ENCODE measurements around the gene SIRT5.
A peak's percentile ranks its signal among the peaks of the same experiment; 100 is the strongest.

The SIRT5 gene

GRCh38 chr6:13641315-13641714, 66.9 kb downstream of the SIRT5 start (continued):
- no peak for TF ChIP-seq ZNF146 (tag by site-specific recombination; IDR thresholded peaks at IDR 0.05)
- TF ChIP-seq OSR2 (tag by site-specific recombination; IDR thresholded peaks at IDR 0.05): no peak

DNA sequence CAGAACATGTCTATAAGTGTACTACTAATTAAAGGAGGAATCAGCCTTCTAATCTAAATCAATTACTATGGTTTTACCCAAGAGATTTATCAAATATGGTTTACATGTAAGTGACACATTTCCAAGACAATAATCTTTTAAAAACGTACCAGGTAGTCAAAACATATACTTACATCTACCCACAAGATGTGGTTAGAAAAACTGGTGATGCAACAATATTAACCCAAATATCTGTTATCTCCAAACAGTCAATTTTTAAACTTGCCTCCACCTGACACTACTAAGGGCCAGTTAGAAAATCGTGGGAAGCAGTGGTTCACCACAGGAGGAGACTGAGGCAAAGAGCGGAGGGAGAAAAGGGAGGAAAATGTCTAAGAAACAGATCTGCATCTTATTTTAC, 68.7 kb downstream of the SIRT5 start:
- no peak overlapping the region for H3K27ac ChIP-seq (ENCODE audit: extremely low read depth, low read depth, low read length)
- POLR2A ChIA-PET: no interaction called here
- H3K4me3 ChIP-seq (ENCODE audit: low read depth, low read length): no peak overlapping the region
- H3K9me3 ChIP-seq (ENCODE audit: control insufficient read depth, insufficient read depth, low read depth, low read length): no peaks in the 10 kb centered on the region
- no peaks in the 10 kb centered on the region for H3K4me1 ChIP-seq (ENCODE audit: control insufficient read depth, insufficient read depth, low read length)
- CTCF ChIA-PET: interaction anchor here (0.8 kb wide), 1 partner anchor 185 kb away, joined by 3 read pairs; no protein-coding TSS in a partner anchor
- TF ChIP-seq SP3 (tag by site-specific recombination; IDR thresholded peaks at IDR 0.05): no peak
- TF ChIP-seq, protein P1, sequence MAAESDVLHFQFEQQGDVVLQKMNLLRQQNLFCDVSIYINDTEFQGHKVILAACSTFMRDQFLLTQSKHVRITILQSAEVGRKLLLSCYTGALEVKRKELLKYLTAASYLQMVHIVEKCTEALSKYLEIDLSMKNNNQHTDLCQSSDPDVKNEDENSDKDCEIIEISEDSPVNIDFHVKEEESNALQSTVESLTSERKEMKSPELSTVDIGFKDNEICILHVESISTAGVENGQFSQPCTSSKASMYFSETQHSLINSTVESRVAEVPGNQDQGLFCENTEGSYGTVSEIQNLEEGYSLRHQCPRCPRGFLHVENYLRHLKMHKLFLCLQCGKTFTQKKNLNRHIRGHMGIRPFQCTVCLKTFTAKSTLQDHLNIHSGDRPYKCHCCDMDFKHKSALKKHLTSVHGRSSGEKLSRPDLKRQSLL (tag by site-specific recombination; IDR thresholded peaks at IDR 0.05): no peak
- TF ChIP-seq HOXA7 (CRISPR knock-in tag; IDR thresholded peaks at IDR 0.05; ENCODE audit: borderline replicate concordance): no peak
- peaks cover 15 to 30% of the 10 kb centered on the region in 2 experiments for H3K36me3 ChIP-seq (ENCODE audit: control insufficient read depth in 2 of 2, insufficient read depth in 1 of 2, low read length in 2 of 2)

DNA sequence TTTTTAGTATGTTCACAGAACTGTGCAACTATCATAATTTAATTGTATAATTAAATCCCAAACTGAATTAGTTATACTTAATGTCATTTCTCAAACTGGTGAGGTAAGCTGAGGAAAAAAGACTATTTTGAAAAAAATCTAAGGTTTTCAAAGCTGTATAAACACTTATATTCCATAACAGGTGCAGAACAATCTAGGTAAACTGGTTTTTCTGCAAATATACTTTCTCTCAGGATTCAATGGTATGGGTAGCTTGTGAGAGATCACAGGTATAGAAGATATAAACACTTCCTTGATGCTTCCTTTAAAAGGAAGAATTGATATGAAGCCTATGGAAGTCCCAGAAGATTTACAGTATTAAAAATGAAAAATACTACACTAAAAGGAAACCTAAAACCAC, 74.4 kb downstream of the SIRT5 start:
- Histone ChIP-seq H3K27ac (ENCODE audit: extremely low read depth, low read depth, low read length) (no peak overlapping the region), H3K4me3 (ENCODE audit: low read depth, low read length) (no peak overlapping the region), H3K9me3 (ENCODE audit: control insufficient read depth, insufficient read depth, low read depth, low read length) (no peaks in the 10 kb centered on the region), H3K4me1 (ENCODE audit: control insufficient read depth, insufficient read depth, low read length) (peaks cover 6% of the 10 kb centered on the region; the same call in 1 of the 2 replicates), H3K36me3 (ENCODE audit: control insufficient read depth in 2 of 2, insufficient read depth in 1 of 2, low read length in 2 of 2) (peaks cover 3 to 10% of the 10 kb centered on the region in 2 experiments; a peak in 2 of 3 replicates)
- TF ChIP-seq ZNF596 (tag by site-specific recombination; IDR thresholded peaks at IDR 0.05) (no peak), ZNF585B (tag by site-specific recombination; IDR thresholded peaks at IDR 0.05) (no peak), ZNF600 (tag by site-specific recombination; IDR thresholded peaks at IDR 0.05) (peak; percentile 61)
- ChIA-PET POLR2A (no interaction called here), CTCF (interaction anchor here (0.6 to 1.3 kb wide), 2 partner anchors 34 to 62 kb away, joined by 3 to 4 read pairs; partner anchors contain the start of gene NOL7)

- Histone ChIP-seq H3K4me1 (ENCODE audit: control insufficient read depth, insufficient read depth, low read length) (peaks cover 10% of the 10 kb centered on the region; the same call in 1 of the 2 replicates), H3K9me3 (ENCODE audit: control insufficient read depth, insufficient read depth, low read depth, low read length) (no peaks in the 10 kb centered on the region), H3K36me3 (ENCODE audit: control insufficient read depth in 2 of 2, insufficient read depth in 1 of 2, low read length in 2 of 2) (peaks cover 0 to 10% of the 10 kb centered on the region in 2 experiments; a peak in 2 of 3 replicates), H3K27ac (ENCODE audit: extremely low read depth, low read depth, low read length) (no peak overlapping the region), H3K4me3 (ENCODE audit: low read depth, low read length) (no peak overlapping the region)
- CTCF ChIA-PET: interaction anchor here (0.6 to 1.3 kb wide), 3 partner anchors 34 to 374 kb away, joined by 3 to 4 read pairs (median 3); partner anchors contain the start of gene NOL7
- TF ChIP-seq ZNF530 (tag by site-specific recombination; IDR thresholded peaks at IDR 0.05; ENCODE audit: low read depth): no peak
- TF ChIP-seq ZNF26 (tag by site-specific recombination; IDR thresholded peaks at IDR 0.05): no peak
- no peak for TF ChIP-seq ZNF768 (tag by site-specific recombination; IDR thresholded peaks at IDR 0.05)
- no peak for TF ChIP-seq KLF9 (tag by site-specific recombination; IDR thresholded peaks at IDR 0.05; ENCODE audit: low read depth)
- TF ChIP-seq ZNF792 (tag by site-specific recombination; IDR thresholded peaks at IDR 0.05): no peak
- TF ChIP-seq, protein P2, sequence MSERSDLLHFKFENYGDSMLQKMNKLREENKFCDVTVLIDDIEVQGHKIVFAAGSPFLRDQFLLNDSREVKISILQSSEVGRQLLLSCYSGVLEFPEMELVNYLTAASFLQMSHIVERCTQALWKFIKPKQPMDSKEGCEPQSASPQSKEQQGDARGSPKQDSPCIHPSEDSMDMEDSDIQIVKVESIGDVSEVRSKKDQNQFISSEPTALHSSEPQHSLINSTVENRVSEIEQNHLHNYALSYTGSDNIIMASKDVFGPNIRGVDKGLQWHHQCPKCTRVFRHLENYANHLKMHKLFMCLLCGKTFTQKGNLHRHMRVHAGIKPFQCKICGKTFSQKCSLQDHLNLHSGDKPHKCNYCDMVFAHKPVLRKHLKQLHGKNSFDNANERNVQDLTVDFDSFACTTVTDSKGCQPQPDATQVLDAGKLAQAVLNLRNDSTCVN (tag by site-specific recombination; optimal IDR thresholded peaks at IDR 0.05): no peak
- TF ChIP-seq MZF1 (tag by site-specific recombination; IDR thresholded peaks at IDR 0.05; ENCODE audit: borderline replicate concordance): no peak
- TF ChIP-seq ZNF140 (tag by site-specific recombination; IDR thresholded peaks at IDR 0.05): no peak
- TF ChIP-seq, protein P3, sequence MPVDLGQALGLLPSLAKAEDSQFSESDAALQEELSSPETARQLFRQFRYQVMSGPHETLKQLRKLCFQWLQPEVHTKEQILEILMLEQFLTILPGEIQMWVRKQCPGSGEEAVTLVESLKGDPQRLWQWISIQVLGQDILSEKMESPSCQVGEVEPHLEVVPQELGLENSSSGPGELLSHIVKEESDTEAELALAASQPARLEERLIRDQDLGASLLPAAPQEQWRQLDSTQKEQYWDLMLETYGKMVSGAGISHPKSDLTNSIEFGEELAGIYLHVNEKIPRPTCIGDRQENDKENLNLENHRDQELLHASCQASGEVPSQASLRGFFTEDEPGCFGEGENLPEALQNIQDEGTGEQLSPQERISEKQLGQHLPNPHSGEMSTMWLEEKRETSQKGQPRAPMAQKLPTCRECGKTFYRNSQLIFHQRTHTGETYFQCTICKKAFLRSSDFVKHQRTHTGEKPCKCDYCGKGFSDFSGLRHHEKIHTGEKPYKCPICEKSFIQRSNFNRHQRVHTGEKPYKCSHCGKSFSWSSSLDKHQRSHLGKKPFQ (tag by site-specific recombination; IDR thresholded peaks at IDR 0.05): no peak
- POLR2A ChIA-PET: no interaction called here
Observed at GRCh38 chr6:13649393-13649792, 75.0 kb downstream of the SIRT5 start.

Measured in HEK293 (cell line).